Trophoblast cell (in vitro differentiated cells and primary cell): ENCODE measurements around the gene DSTN.

Source experiments
- DNase-seq, 2 donors: peaks; one replicate each; pipeline ENCODE4 v3.0.0-alpha.2; 2016
- H2AFZ ChIP-seq: 2 replicates; pipeline ENCODE4 v1.6.1; 2013; ENCODE audit warnings: low read length, moderate library complexity, mild to moderate bottlenecking; ENCODE audit not compliant: insufficient read depth, poor library complexity
- H2AK5ac ChIP-seq: 2 replicates; pipeline ENCODE4 v1.6.1; 2013; ENCODE audit warnings: mild to moderate bottlenecking, low read length
- H2BK120ac ChIP-seq: 2 replicates; pipeline ENCODE4 v1.6.1; 2013; ENCODE audit warnings: low read length, mild to moderate bottlenecking, moderate library complexity; ENCODE audit not compliant: insufficient read depth, poor library complexity
- H2BK12ac ChIP-seq: 2 replicates; pipeline ENCODE4 v1.6.1; 2013; ENCODE audit warnings: mild to moderate bottlenecking, low read length, moderate library complexity
- H2BK5ac ChIP-seq: 2 replicates; pipeline ENCODE4 v1.6.1; 2013; ENCODE audit warnings: low read length, low read depth, moderate library complexity, mild to moderate bottlenecking; ENCODE audit not compliant: poor library complexity
- H3K14ac ChIP-seq: 2 replicates; pipeline ENCODE4 v1.6.1; 2013; ENCODE audit warnings: mild to moderate bottlenecking, low read length
- H3K18ac ChIP-seq: 2 replicates; pipeline ENCODE4 v1.6.1; 2013; ENCODE audit warnings: mild to moderate bottlenecking, low read length
- H3K23ac ChIP-seq: 2 replicates; pipeline ENCODE4 v1.6.1; 2013; ENCODE audit warnings: low read length
- H3K27ac ChIP-seq: 2 replicates; pipeline ENCODE4 v1.5.1; 2013; ENCODE audit warnings: low read depth, mild to moderate bottlenecking, inconsistent platforms, low read length, moderate library complexity
- H3K27me3 ChIP-seq: 2 replicates; pipeline ENCODE4 v1.6.1; 2013; ENCODE audit warnings: inconsistent platforms, mild to moderate bottlenecking, low read length, moderate library complexity; ENCODE audit not compliant: insufficient read depth
- H3K36me3 ChIP-seq, 2 experiments: 1 replicate in 1 of 2; 2 replicates in 1 of 2; pipeline ENCODE4 v1.6.1; 2013; ENCODE audit warnings: low read length in 2 of 2, mild to moderate bottlenecking in 2 of 2, moderate library complexity in 1 of 2; ENCODE audit not compliant: insufficient read depth in 2 of 2, control insufficient read depth in 1 of 2
- H3K4ac ChIP-seq: 2 replicates; pipeline ENCODE4 v1.6.1; 2013; ENCODE audit warnings: low read depth, mild to moderate bottlenecking, low read length, moderate library complexity
- H3K4me1 ChIP-seq, 2 experiments: 1 replicate in 1 of 2; 2 replicates in 1 of 2; pipeline ENCODE4 v1.6.1; 2013; ENCODE audit warnings: low read length in 2 of 2, mild to moderate bottlenecking in 2 of 2, moderate library complexity in 1 of 2; ENCODE audit not compliant: insufficient read depth in 2 of 2, control insufficient read depth in 1 of 2
- H3K4me2 ChIP-seq: 2 replicates; pipeline ENCODE4 v1.6.1; 2013; ENCODE audit warnings: inconsistent platforms, mild to moderate bottlenecking, low read length, moderate library complexity
- H3K4me3 ChIP-seq: 2 replicates; pipeline ENCODE4 v1.5.1; 2013; ENCODE audit warnings: mild to moderate bottlenecking, low read depth, low read length, inconsistent platforms
- H3K79me1 ChIP-seq: one replicate; pipeline ENCODE4 v1.6.1; 2013; ENCODE audit warnings: low read length
- H3K79me2 ChIP-seq: 2 replicates; pipeline ENCODE4 v1.6.1; 2013; ENCODE audit warnings: low read length, mild to moderate bottlenecking; ENCODE audit not compliant: control insufficient read depth, insufficient read depth, poor library complexity
- H3K9ac ChIP-seq: 2 replicates; pipeline ENCODE4 v1.6.1; 2013; ENCODE audit warnings: mild to moderate bottlenecking, low read length
- H3K9me3 ChIP-seq: 2 replicates; pipeline ENCODE4 v1.6.1; 2013; ENCODE audit warnings: low read depth, mild to moderate bottlenecking, control low read depth, inconsistent platforms, low read length; ENCODE audit not compliant: insufficient read depth
- H4K12ac ChIP-seq: 2 replicates; pipeline ENCODE4 v1.6.1; 2013; ENCODE audit warnings: low read depth, mild to moderate bottlenecking, low read length, moderate library complexity
- H4K8ac ChIP-seq: 2 replicates; pipeline ENCODE4 v1.6.1; 2013; ENCODE audit warnings: low read depth, mild to moderate bottlenecking, low read length, moderate library complexity
- H4K91ac ChIP-seq: one replicate; pipeline ENCODE4 v1.6.1; 2013; ENCODE audit warnings: low read depth, mild to moderate bottlenecking, low read length, moderate library complexity
- WGBS: extraction: QIAGEN DNeasy Blood & Tissue Kit; methylation state at CpG from one replicate; pipeline ENCODE4 v1.1.7; 2013; ENCODE audit warnings: missing lambda C conversion rate; ENCODE audit not compliant: insufficient read length, insufficient coverage; ENCODE audit errors: extremely low coverage; 5-methylcytosine and 5-hydroxymethylcytosine counted together

DSTN gene

GRCh38 chr20:17640875-17641378 is 71.1 kb downstream of the DSTN start:
- H3K36me3 ChIP-seq: peaks cover 74 to 80% of the 10 kb centered on the region in 2 experiments
- no peaks in the 10 kb centered on the region for H3K4me1 ChIP-seq
- no peak overlapping the region for H2BK120ac ChIP-seq
- no peaks in the 10 kb centered on the region for H3K79me1 ChIP-seq
- H2AK5ac ChIP-seq: no peak overlapping the region
- H3K27me3 ChIP-seq: no peaks in the 10 kb centered on the region
- no peak overlapping the region for H4K8ac ChIP-seq
- no peak overlapping the region for H4K12ac ChIP-seq
- no peak overlapping the region for H2BK5ac ChIP-seq
- DNase-seq: no peak
- no peak overlapping the region for H3K23ac ChIP-seq
- no peak overlapping the region for H3K18ac ChIP-seq
- H3K14ac ChIP-seq: no peak overlapping the region
- H3K27ac ChIP-seq: no peak overlapping the region
- peaks cover 3% of the 10 kb centered on the region for H3K9me3 ChIP-seq
- no peak overlapping the region for H4K91ac ChIP-seq
- H2AFZ ChIP-seq: no peak overlapping the region
- no peak overlapping the region for H3K9ac ChIP-seq
- H2BK12ac ChIP-seq: no peak overlapping the region
- no peak overlapping the region for H3K4me3 ChIP-seq
- no CpG with 5 or more reads among the region's 14 CpGs for WGBS
- H3K4ac ChIP-seq: no peak overlapping the region
- no peak overlapping the region for H3K4me2 ChIP-seq
- no peaks in the 10 kb centered on the region for H3K79me2 ChIP-seq

GRCh38 chr20:17641520-17641964 is 71.7 kb downstream of the DSTN start:
- Histone ChIP-seq H4K8ac (no peak overlapping the region), H2BK120ac (no peak overlapping the region), H3K14ac (no peak overlapping the region), H3K4ac (no peak overlapping the region), H3K27me3 (no peaks in the 10 kb centered on the region), H2AFZ (no peak overlapping the region), H3K23ac (no peak overlapping the region), H3K27ac (no peak overlapping the region), H3K4me2 (no peak overlapping the region), H2BK12ac (no peak overlapping the region), H3K9ac (no peak overlapping the region), H2AK5ac (no peak overlapping the region), H3K4me3 (no peak overlapping the region), H4K91ac (no peak overlapping the region), H3K9me3 (peaks cover 3% of the 10 kb centered on the region), H2BK5ac (no peak overlapping the region), H3K36me3 (peaks cover 73 to 79% of the 10 kb centered on the region in 2 experiments), H3K18ac (no peak overlapping the region), H3K4me1 (no peaks in the 10 kb centered on the region), H3K79me1 (no peaks in the 10 kb centered on the region), H3K79me2 (no peaks in the 10 kb centered on the region), H4K12ac (no peak overlapping the region)
- no CpG with 5 or more reads among the region's 18 CpGs for WGBS
- no peak for DNase-seq

- H3K9ac ChIP-seq: no peak overlapping the region
- no CpG with 5 or more reads among the region's 11 CpGs for WGBS
- H3K4ac ChIP-seq: no peak overlapping the region
- H3K14ac ChIP-seq: no peak overlapping the region
- no peak overlapping the region for H2BK12ac ChIP-seq
- H2BK120ac ChIP-seq: no peak overlapping the region
- H4K8ac ChIP-seq: no peak overlapping the region
- no peaks in the 10 kb centered on the region for H3K4me1 ChIP-seq
- peaks cover 3% of the 10 kb centered on the region for H3K9me3 ChIP-seq
- no peak overlapping the region for H4K12ac ChIP-seq
- DNase-seq: no peak
- H3K4me3 ChIP-seq: no peak overlapping the region
- no peaks in the 10 kb centered on the region for H3K27me3 ChIP-seq
- H3K4me2 ChIP-seq: no peak overlapping the region
- peaks cover 69 to 78% of the 10 kb centered on the region in 2 experiments for H3K36me3 ChIP-seq
- no peak overlapping the region for H2AFZ ChIP-seq
- H2BK5ac ChIP-seq: no peak overlapping the region
- H3K23ac ChIP-seq: no peak overlapping the region
- H3K79me2 ChIP-seq: peaks cover 1% of the 10 kb centered on the region
- no peak overlapping the region for H3K18ac ChIP-seq
- H4K91ac ChIP-seq: no peak overlapping the region
- no peak overlapping the region for H2AK5ac ChIP-seq
- H3K79me1 ChIP-seq: no peaks in the 10 kb centered on the region
- H3K27ac ChIP-seq: no peak overlapping the region
Measured at GRCh38 chr20:17641993-17642392, 72.1 kb downstream of the DSTN start.

DNA sequence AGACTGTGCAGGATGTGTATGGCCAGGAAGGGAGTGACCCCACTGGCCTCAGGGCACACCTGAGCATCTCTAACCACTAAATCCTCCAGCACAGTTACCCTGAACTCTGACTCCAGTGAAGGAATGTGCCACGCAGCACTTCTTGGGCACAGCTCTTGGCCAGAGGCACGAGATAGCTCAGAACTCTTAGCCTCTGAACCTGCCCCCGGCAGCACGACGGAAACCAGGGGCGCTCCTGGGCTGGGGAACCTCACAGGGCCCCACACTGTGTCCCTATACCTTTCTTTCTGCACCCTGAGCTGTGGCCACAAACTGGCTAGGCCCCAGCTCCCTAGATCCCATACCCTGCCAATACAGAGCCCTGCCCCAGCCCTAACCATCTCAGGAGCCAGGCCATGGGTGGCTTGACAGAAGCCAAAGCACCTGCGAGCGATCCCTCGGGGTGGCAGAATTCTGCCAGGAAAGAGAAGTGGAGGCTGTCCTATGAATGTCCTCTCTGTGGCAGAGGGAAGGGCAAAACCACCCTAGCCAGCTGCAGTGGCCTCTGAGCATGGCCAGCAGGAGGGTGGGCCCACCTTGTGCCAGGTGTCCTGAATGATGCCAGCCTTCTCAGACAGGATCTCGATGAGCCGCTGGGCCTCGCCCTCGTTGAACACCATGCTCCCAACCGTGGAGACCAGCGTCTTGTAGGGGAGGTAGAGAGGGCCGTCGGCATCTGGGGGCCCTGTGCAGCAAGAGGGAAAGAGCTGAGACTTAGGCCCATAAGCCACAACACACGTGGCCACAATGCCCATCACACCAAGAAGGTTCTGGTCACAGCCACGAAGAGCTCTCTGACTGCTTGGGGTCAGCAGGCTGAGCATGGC is 72.8 kb downstream of the DSTN start:
- H2AK5ac ChIP-seq: no peak overlapping the region
- no peak overlapping the region for H2BK5ac ChIP-seq
- no peaks in the 10 kb centered on the region for H3K27me3 ChIP-seq
- peaks cover 63 to 76% of the 10 kb centered on the region in 2 experiments for H3K36me3 ChIP-seq
- no peak overlapping the region for H3K14ac ChIP-seq
- no peak overlapping the region for H3K4me2 ChIP-seq
- H2BK12ac ChIP-seq: no peak overlapping the region
- no peak overlapping the region for H2AFZ ChIP-seq
- no peak for DNase-seq
- H3K4me1 ChIP-seq: no peaks in the 10 kb centered on the region
- H4K91ac ChIP-seq: no peak overlapping the region
- H3K79me2 ChIP-seq: peaks cover 2% of the 10 kb centered on the region
- no CpG with 5 or more reads among the region's 19 CpGs for WGBS
- no peak overlapping the region for H3K18ac ChIP-seq
- H3K23ac ChIP-seq: no peak overlapping the region
- no peak overlapping the region for H3K4me3 ChIP-seq
- no peaks in the 10 kb centered on the region for H3K79me1 ChIP-seq
- H3K4ac ChIP-seq: no peak overlapping the region
- no peak overlapping the region for H3K9ac ChIP-seq
- no peak overlapping the region for H3K27ac ChIP-seq
- H3K9me3 ChIP-seq: peaks cover 3% of the 10 kb centered on the region
- no peak overlapping the region for H4K12ac ChIP-seq
- no peak overlapping the region for H4K8ac ChIP-seq
- no peak overlapping the region for H2BK120ac ChIP-seq
